GM12878 (cell line): Measurements from ENCODE around the gene SLAMF1. TPM values are rescaled to one million over a fixed set of nuclear protein-coding genes. Genes with fewer than 3 reads are reported as not detected.

Experiments used
- ATAC-seq: fragments of 200-7000 bp; cut with Tn5 transposase; 3 replicates; pipeline ENCODE4 v1.9.1; 2020; ENCODE audit warnings: mild to moderate bottlenecking, moderate library complexity
- BruUV-seq: library from RNA; stranded (reverse); fragments of 400-500 nt; replicated peaks from 2 replicates; lab custom pipeline; 2021; lab: Mats Ljungman, UMichigan
- CTCF ChIA-PET: fragments of 300-600 bp; sonication (Branson Sonifier 250); formaldehyde crosslinking; extraction: SDS; loops from one replicate; lab custom pipeline; 2021; ENCODE audit warnings: inconsistent platforms; lab: Yijun Ruan, JAX
- POLR2A ChIA-PET: fragments of 350-600 bp; formaldehyde crosslinking; extraction: SDS; loops from one replicate; lab custom pipeline; 2021; ENCODE audit warnings: inconsistent platforms; lab: Charles Lee
- RAD21 ChIA-PET: fragments of 300-600 bp; sonication (Branson Sonifier 250); formaldehyde crosslinking; loops from one replicate; lab custom pipeline; 2023; ENCODE audit warnings: antibody characterized with exemption; ENCODE audit not compliant: unreplicated experiment; lab: Charles Lee
- SMC1A ChIA-PET: fragments of 300-600 bp; sonication (Branson Sonifier 250); formaldehyde crosslinking; loops from one replicate; lab custom pipeline; 2023; ENCODE audit not compliant: unreplicated experiment, uncharacterized antibody; lab: Charles Lee
- DNase-seq: peaks from one replicate; pipeline ENCODE4 v3.0.0-alpha.2; 2011; ENCODE audit warnings: low read depth, low spot score
- FAIRE-seq: peaks from 3 replicates; lab custom pipeline; 2011; peaks lifted over from hg19 to GRCh38; lab: Jason Lieb, UNC
- H2AFZ ChIP-seq: 2 replicates; pipeline ENCODE4 v1.6.0; 2011; ENCODE audit warnings: low read depth, low read length, control low read depth; ENCODE audit not compliant: control insufficient read depth
- H3K27ac ChIP-seq: 2 replicates; pipeline ENCODE4 v1.5.1; 2011; ENCODE audit warnings: control low read depth; ENCODE audit not compliant: control insufficient read depth, insufficient read depth
- H3K27me3 ChIP-seq, 2 experiments: replicated peaks in 1 of 2; 2 replicates each; pipeline versions ENCODE4 v1.6.0 to v1.6.1; 2011; ENCODE audit warnings: low read length in 1 of 2; ENCODE audit not compliant: control insufficient read depth in 2 of 2, insufficient read depth in 2 of 2
- H3K36me3 ChIP-seq, 2 experiments: 2 replicates each; pipeline ENCODE4 v1.5.1; 2011; ENCODE audit warnings: low read length in 1 of 2; ENCODE audit not compliant: control insufficient read depth in 2 of 2, insufficient read depth in 2 of 2
- H3K4me1 ChIP-seq: 2 replicates; pipeline ENCODE4 v1.6.1; 2011; ENCODE audit warnings: mild to moderate bottlenecking, low read length, moderate library complexity, mixed read lengths; ENCODE audit not compliant: control insufficient read depth, insufficient read depth
- H3K4me2 ChIP-seq: 2 replicates; pipeline ENCODE4 v1.6.0; 2011; ENCODE audit warnings: control low read depth; ENCODE audit not compliant: control insufficient read depth, insufficient read depth
- H3K4me3 ChIP-seq: fragments of 200-600 bp; sonication (generic); 2 replicates; pipeline ENCODE4 v1.5.1; 2016
- H3K79me2 ChIP-seq: 2 replicates; pipeline ENCODE4 v1.6.0; 2011; ENCODE audit warnings: low read length; ENCODE audit not compliant: control insufficient read depth, insufficient read depth
- H3K9ac ChIP-seq: 2 replicates; pipeline ENCODE4 v1.8.0; 2011; ENCODE audit warnings: low read length, control low read depth, mixed read lengths; ENCODE audit not compliant: control insufficient read depth, insufficient read depth
- H3K9me3 ChIP-seq: replicated peaks from 3 replicates; pipeline ENCODE4 v1.5.1; 2011; ENCODE audit warnings: mild to moderate bottlenecking, low read length; ENCODE audit not compliant: control insufficient read depth, insufficient read depth
- H4K20me1 ChIP-seq: 2 replicates; pipeline ENCODE4 v1.6.0; 2011; ENCODE audit not compliant: control insufficient read depth, insufficient read depth
- BACH1 ChIP-seq: fragments of 450-650 bp; IDR thresholded peaks from 2 replicates; pipeline ENCODE4 v1.6.1; 2017; ENCODE audit warnings: mild to moderate bottlenecking, borderline replicate concordance
- EED ChIP-seq: sonication (generic); IDR thresholded peaks from 2 replicates; pipeline ENCODE4 v1.6.1; 2016; ENCODE audit warnings: antibody characterized with exemption, low read depth
- FOXK2 ChIP-seq: fragments of 450-650 bp; IDR thresholded peaks from 2 replicates; pipeline ENCODE4 v1.6.1; 2017; ENCODE audit warnings: mild to moderate bottlenecking, moderate library complexity
- FOXM1 ChIP-seq: IDR thresholded peaks from 2 replicates; pipeline ENCODE4 v1.6.1; 2012; ENCODE audit warnings: low read depth, mild to moderate bottlenecking, inconsistent platforms, low read length, moderate library complexity
- IKZF2 ChIP-seq, 2 experiments: fragments of 450-650 bp; IDR thresholded peaks; 2 replicates each; pipeline ENCODE4 v1.6.1; 2017; ENCODE audit warnings: mild to moderate bottlenecking in 2 of 2, moderate library complexity in 2 of 2
- MYC ChIP-seq: IDR thresholded peaks from 2 replicates; pipeline ENCODE4 v1.6.1; 2011; ENCODE audit warnings: mild to moderate bottlenecking, low read length, moderate library complexity, inconsistent platforms; ENCODE audit not compliant: insufficient read depth, insufficient replicate concordance, insufficient read length, severe bottlenecking
- NBN ChIP-seq: fragments of 450-650 bp; IDR thresholded peaks from 2 replicates; pipeline ENCODE4 v1.6.1; 2016
- RAD21 ChIP-seq: IDR thresholded peaks from 2 replicates; pipeline ENCODE4 v1.6.1; 2011; ENCODE audit warnings: mild to moderate bottlenecking, low read depth, low read length, moderate library complexity; ENCODE audit not compliant: insufficient read depth
- RUNX3 ChIP-seq: IDR thresholded peaks from 2 replicates; pipeline ENCODE4 v1.6.1; 2012; ENCODE audit warnings: low read length, inconsistent platforms
- ZBED1 ChIP-seq: IDR thresholded peaks from 2 replicates; pipeline ENCODE4 v1.6.1; 2016; ENCODE audit warnings: borderline replicate concordance
- WGBS: methylation state at CpG from one replicate; pipeline ENCODE4 v1.1.6; 2016; ENCODE audit warnings: low lambda C conversion rate; ENCODE audit not compliant: insufficient replicate concordance, insufficient coverage; ENCODE audit errors: missing lambda C conversion rate; 5-methylcytosine and 5-hydroxymethylcytosine counted together
- in situ Hi-C: fragments of 300-500 bp; cut with MboI; formaldehyde crosslinking; loops from 9 replicates; pipeline ENCODE4 v1.14.3; 2018; ENCODE audit warnings: mixed read lengths
- intact Hi-C: fragments of 100-400 bp; cut with micrococcal nuclease; formaldehyde crosslinking; loops from one replicate; pipeline ENCODE4 v1.14.2; 2022; ENCODE audit not compliant: unreplicated experiment
- polyA plus RNA-seq, 11 experiments: library from polyadenylated mRNA; depleted of rRNA in 4 of 11; unstranded in 6 of 11; stranded (reverse) in 5 of 11; fragments of >200 nt; fragmentation: Nextera tagmentation in 4 of 11; fragmentation: Illumina TruSeq in 1 of 11; extraction: Ambion mirVana in 4 of 11; extraction: Trizol in 1 of 11; gene quantifications; 1 replicate in 1 of 11; 2 replicates in 10 of 11; pipeline versions ENCODE4 v1.2.1 to v1.2.3, GENCODE V29; 2011 to 2016; ENCODE audit warnings: inconsistent platforms in 2 of 11, missing spikeins in 2 of 11, low read depth in 1 of 11
- total RNA-seq, 4 experiments: library from RNA; depleted of rRNA in 3 of 4; stranded (reverse); fragments of >200 nt in 3 of 4; fragmentation: Illumina TruSeq in 1 of 4; extraction: Trizol in 1 of 4; gene quantifications; 2 replicates each; pipeline versions ENCODE4 v1.2.1 to v1.2.3, GENCODE V29; 2013 to 2021
- TF ChIP-seq, protein P1 (sequence below): fragments of 450-650 bp; IDR thresholded peaks from 2 replicates; pipeline ENCODE4 v1.6.1; 2017; ENCODE audit warnings: antibody characterized with exemption, mild to moderate bottlenecking, moderate library complexity
- TF ChIP-seq, protein P2 (sequence below): fragments of 450-650 bp; IDR thresholded peaks from 2 replicates; pipeline ENCODE4 v1.6.1; 2017; ENCODE audit warnings: mild to moderate bottlenecking, low read depth, inconsistent platforms; ENCODE audit not compliant: poor library complexity, severe bottlenecking

Gene SLAMF1
- total and polyA plus RNA-seq, 10 of the 15 experiments (the other 5 are each of a cell fraction or from before 2014, with no cell fraction given): 87.3 to 260 (median 131) TPM

DNA sequence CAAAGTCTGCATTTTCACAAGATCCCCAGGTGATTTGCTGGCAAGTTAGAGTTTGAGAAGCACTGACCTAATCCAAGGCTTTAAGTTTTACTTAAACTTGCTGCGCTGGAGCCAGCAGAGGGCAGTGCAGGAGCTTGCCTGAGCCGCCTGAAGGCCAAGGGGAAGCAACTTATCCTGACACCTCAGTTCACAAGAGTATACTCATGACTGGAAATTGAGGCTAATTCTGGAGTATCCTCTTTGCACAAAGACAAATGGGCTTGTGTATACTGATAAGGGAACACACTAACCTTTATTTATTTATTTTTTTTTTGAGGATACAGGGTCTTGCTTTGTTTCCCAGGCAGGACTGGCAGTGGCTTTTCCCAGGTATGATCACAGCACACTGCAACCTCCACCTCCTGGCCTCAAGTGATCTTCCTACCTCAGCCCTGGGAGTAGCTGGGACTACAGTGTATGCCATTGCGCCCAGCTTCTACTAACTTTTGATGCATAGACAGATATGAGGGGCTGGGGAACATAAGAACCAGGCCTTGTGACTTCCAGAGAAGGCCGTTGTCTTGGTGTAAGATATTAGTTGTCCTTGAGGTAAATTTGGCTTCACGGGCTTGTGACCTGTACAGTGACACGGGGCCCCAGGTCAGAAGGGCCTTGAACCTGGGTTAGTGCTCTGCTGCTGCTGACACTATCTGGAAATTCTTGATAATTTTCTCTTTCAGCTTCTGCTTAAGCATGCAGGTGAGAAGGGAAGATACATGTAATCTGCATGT lies 29.0 kb upstream of the SLAMF1 start (continued):
- TF ChIP-seq BACH1 (no peak), NBN (peak; percentile 48), FOXM1 (no peak), MYC (no peak), RAD21 (peak; percentile 87)
- TF ChIP-seq, protein P1, sequence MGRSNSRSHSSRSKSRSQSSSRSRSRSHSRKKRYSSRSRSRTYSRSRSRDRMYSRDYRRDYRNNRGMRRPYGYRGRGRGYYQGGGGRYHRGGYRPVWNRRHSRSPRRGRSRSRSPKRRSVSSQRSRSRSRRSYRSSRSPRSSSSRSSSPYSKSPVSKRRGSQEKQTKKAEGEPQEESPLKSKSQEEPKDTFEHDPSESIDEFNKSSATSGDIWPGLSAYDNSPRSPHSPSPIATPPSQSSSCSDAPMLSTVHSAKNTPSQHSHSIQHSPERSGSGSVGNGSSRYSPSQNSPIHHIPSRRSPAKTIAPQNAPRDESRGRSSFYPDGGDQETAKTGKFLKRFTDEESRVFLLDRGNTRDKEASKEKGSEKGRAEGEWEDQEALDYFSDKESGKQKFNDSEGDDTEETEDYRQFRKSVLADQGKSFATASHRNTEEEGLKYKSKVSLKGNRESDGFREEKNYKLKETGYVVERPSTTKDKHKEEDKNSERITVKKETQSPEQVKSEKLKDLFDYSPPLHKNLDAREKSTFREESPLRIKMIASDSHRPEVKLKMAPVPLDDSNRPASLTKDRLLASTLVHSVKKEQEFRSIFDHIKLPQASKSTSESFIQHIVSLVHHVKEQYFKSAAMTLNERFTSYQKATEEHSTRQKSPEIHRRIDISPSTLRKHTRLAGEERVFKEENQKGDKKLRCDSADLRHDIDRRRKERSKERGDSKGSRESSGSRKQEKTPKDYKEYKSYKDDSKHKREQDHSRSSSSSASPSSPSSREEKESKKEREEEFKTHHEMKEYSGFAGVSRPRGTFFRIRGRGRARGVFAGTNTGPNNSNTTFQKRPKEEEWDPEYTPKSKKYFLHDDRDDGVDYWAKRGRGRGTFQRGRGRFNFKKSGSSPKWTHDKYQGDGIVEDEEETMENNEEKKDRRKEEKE: no peak

DNA sequence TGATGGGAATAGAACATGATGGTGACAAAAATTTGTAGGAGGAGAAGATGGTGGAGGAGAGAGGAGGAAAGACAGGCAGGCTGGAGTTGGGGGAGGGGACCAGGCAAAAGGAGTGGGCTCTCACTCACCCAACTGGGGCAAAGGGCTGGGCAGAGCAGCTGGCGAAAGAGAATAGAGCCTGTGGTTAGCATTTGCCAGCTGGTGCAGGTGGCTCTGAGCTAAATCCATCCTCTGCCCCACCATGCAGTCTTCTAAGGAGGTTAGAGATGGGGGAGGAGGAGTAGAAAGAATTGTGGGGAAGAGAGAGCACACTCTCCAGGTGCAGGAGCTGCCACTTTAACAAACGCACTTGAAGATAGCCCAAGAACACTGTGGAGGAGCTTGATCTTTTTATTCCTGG lies 27.6 kb upstream of the SLAMF1 start:
- peak overlapping the region; percentile 82 for H3K4me2 ChIP-seq
- ChIA-PET SMC1A (interaction anchor here (0.6 to 6.7 kb wide), 26 partner anchors 9 to 277 kb away, joined by 3 to 187 read pairs (median 14); partner anchors contain the start of genes CD48, SLAMF1 and SLAMF7), CTCF (interaction anchor here (0.9 to 6.5 kb wide), 30 partner anchors 8 to 316 kb away, joined by 3 to 92 read pairs (median 11); partner anchors contain the start of genes CD48, ITLN2, LY9 and SLAMF1), POLR2A (interaction anchor here (0.6 to 6.5 kb wide), 15 partner anchors 8 to 156 kb away, joined by 3 to 61 read pairs (median 6); partner anchors contain the start of gene SLAMF1), RAD21 (interaction anchor here (0.5 to 6.8 kb wide), 26 partner anchors 10 to 299 kb away, joined by 3 to 132 read pairs (median 9); partner anchors contain the start of genes CD48 and SLAMF1)
- FAIRE-seq (no peak), ATAC-seq (peak; percentile 29), DNase-seq (no peak)
- no peaks in the 10 kb centered on the region for H3K27me3 ChIP-seq
- no TSS peak for BruUV-seq
- no peaks in the 10 kb centered on the region; the same call in 2 of the 3 replicates for H3K9me3 ChIP-seq
- H3K9ac ChIP-seq: no peak overlapping the region; the same call in 1 of the 2 replicates
- no peaks in the 10 kb centered on the region for H4K20me1 ChIP-seq
- 3% methylated on average over 2 of the region's 2 CpGs for WGBS
- no peak overlapping the region for H2AFZ ChIP-seq
- H3K36me3 ChIP-seq: peaks cover 22 to 24% of the 10 kb centered on the region in 2 experiments; a peak in 3 of 4 replicates
- peaks cover 48% of the 10 kb centered on the region for H3K4me1 ChIP-seq
- peaks cover 21% of the 10 kb centered on the region for H3K79me2 ChIP-seq
- intact Hi-C loops: loop anchor here (2.0 kb wide), 3 partner anchors 28 to 156 kb away; partner anchors contain the start of gene SLAMF1
- 0 out of 2 replicates have a peak overlapping the region, but pooled peaks have one; percentile 48 for H3K4me3 ChIP-seq
- in situ Hi-C loops: no loop called here
- peak overlapping the region; percentile 38 for H3K27ac ChIP-seq
- 0 out of 2 replicates have a peak, but pooled peaks have one; percentile 42 for TF ChIP-seq RUNX3
- no peak for TF ChIP-seq IKZF2 (IDR thresholded peaks at IDR 0.05)
- 0 out of 2 replicates have a peak, but pooled peaks have one; percentile 16 for TF ChIP-seq NBN
- no peak for TF ChIP-seq FOXK2
- TF ChIP-seq EED: no peak
- TF ChIP-seq, protein P2, sequence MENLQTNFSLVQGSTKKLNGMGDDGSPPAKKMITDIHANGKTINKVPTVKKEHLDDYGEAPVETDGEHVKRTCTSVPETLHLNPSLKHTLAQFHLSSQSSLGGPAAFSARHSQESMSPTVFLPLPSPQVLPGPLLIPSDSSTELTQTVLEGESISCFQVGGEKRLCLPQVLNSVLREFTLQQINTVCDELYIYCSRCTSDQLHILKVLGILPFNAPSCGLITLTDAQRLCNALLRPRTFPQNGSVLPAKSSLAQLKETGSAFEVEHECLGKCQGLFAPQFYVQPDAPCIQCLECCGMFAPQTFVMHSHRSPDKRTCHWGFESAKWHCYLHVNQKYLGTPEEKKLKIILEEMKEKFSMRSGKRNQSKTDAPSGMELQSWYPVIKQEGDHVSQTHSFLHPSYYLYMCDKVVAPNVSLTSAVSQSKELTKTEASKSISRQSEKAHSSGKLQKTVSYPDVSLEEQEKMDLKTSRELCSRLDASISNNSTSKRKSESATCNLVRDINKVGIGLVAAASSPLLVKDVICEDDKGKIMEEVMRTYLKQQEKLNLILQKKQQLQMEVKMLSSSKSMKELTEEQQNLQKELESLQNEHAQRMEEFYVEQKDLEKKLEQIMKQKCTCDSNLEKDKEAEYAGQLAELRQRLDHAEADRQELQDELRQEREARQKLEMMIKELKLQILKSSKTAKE: no peak
- TF ChIP-seq ZBED1: 0 out of 2 replicates have a peak, but pooled peaks have one; percentile 12
